ENCODE results near the gene NBPF3. TPM values are rescaled to one million over a fixed set of nuclear protein-coding genes. Genes with fewer than 3 reads are reported as not detected.
A peak's percentile ranks its signal among the peaks of the same experiment; 100 is the strongest.

The NBPF3 gene
- total RNA-seq, 1 experiment from 2014 or later, result 21.4 TPM

DNA sequence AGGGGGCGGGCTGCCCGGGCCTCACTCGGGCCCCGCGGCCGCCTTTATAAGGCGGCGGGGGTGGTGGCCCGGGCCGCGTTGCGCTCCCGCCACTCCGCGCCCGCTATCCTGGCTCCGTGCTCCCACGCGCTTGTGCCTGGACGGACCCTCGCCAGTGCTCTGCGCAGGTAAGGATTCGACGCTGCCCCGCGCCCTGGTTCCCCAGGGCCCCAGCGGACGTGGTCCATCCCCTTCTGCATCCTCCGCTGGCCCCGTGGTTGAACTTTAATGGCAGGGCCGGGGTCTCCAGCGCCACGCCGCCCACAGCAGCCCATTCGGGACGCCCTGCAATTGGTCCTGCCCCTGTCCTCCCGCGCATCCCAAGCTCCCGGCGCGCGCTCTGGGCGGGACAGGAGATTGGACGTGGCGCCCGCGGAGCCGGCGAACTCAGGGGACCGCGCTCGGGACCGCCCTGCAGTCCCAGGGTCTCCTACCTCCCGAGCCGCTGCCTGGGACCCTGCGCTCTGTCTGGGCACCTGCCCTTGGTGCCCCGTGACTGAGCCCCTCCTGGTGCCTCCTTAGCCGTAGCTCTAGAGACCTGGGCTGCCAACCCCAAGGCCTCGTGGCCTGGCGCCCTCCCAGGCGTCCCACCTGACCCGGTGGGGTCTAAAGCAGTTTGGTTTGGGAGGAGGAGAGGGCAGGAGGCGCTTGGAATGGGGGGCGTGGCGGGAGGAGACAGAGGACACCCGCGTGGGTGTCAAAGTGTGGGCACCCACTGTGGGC is 69.6 kb downstream of the NBPF3 start, which contains the start of gene ALPL:
Gene ALPL, plus strand, starts transcription at position 73 of the 762 bp plus-strand sequence. CDS start 44,659 bp downstream, outside the sequence.
- H3K4me1 Mint-ChIP-seq, result peaks cover 35% of the 10 kb centered on the region

More for the DNA sequence above, 69.6 kb downstream of the NBPF3 start, which contains the start of gene ALPL:
- peak; percentile 50 for DNase-seq (ENCODE audit: low spot score)
- H3K36me3 Mint-ChIP-seq, result peaks cover 3% of the 10 kb centered on the region; the same call in 1 of the 2 replicates
- CTCF ChIA-PET, result interaction anchor here (0.9 to 6.0 kb wide), 21 partner anchors 9 to 254 kb away, joined by 3 to 62 read pairs (median 6); no protein-coding TSS in a partner anchor
- H3K9me3 Mint-ChIP-seq, result no peaks in the 10 kb centered on the region
- TF ChIP-seq, protein P1, sequence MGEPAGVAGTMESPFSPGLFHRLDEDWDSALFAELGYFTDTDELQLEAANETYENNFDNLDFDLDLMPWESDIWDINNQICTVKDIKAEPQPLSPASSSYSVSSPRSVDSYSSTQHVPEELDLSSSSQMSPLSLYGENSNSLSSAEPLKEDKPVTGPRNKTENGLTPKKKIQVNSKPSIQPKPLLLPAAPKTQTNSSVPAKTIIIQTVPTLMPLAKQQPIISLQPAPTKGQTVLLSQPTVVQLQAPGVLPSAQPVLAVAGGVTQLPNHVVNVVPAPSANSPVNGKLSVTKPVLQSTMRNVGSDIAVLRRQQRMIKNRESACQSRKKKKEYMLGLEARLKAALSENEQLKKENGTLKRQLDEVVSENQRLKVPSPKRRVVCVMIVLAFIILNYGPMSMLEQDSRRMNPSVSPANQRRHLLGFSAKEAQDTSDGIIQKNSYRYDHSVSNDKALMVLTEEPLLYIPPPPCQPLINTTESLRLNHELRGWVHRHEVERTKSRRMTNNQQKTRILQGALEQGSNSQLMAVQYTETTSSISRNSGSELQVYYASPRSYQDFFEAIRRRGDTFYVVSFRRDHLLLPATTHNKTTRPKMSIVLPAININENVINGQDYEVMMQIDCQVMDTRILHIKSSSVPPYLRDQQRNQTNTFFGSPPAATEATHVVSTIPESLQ (CRISPR knock-in tag; IDR thresholded peaks at IDR 0.05), result no peak
- TF ChIP-seq, protein P2, sequence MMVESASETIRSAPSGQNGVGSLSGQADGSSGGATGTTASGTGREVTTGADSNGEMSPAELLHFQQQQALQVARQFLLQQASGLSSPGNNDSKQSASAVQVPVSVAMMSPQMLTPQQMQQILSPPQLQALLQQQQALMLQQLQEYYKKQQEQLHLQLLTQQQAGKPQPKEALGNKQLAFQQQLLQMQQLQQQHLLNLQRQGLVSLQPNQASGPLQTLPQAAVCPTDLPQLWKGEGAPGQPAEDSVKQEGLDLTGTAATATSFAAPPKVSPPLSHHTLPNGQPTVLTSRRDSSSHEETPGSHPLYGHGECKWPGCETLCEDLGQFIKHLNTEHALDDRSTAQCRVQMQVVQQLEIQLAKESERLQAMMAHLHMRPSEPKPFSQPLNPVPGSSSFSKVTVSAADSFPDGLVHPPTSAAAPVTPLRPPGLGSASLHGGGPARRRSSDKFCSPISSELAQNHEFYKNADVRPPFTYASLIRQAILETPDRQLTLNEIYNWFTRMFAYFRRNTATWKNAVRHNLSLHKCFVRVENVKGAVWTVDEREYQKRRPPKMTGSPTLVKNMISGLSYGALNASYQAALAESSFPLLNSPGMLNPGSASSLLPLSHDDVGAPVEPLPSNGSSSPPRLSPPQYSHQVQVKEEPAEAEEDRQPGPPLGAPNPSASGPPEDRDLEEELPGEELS (CRISPR knock-in tag; IDR thresholded peaks at IDR 0.05), result no peak; the same call in 1 of the 2 replicates
- TF ChIP-seq, protein P3, sequence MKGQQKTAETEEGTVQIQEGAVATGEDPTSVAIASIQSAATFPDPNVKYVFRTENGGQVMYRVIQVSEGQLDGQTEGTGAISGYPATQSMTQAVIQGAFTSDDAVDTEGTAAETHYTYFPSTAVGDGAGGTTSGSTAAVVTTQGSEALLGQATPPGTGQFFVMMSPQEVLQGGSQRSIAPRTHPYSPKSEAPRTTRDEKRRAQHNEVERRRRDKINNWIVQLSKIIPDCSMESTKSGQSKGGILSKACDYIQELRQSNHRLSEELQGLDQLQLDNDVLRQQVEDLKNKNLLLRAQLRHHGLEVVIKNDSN (CRISPR knock-in tag; IDR thresholded peaks at IDR 0.05), result peak; percentile 35; the same call in 1 of the 2 replicates
- TF ChIP-seq, protein P4, sequence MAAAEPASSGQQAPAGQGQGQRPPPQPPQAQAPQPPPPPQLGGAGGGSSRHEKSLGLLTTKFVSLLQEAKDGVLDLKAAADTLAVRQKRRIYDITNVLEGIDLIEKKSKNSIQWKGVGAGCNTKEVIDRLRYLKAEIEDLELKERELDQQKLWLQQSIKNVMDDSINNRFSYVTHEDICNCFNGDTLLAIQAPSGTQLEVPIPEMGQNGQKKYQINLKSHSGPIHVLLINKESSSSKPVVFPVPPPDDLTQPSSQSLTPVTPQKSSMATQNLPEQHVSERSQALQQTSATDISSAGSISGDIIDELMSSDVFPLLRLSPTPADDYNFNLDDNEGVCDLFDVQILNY (CRISPR knock-in tag; IDR thresholded peaks at IDR 0.05), result 0 out of 2 replicates have a peak, but pooled peaks have one; percentile 65
- 0 out of 2 replicates have a peak, but pooled peaks have one; percentile 53 for TF ChIP-seq TP53 (CRISPR knock-in tag; IDR thresholded peaks at IDR 0.05)
- peak; percentile 49; the same call in 1 of the 2 replicates for TF ChIP-seq KAT7 (CRISPR knock-in tag; IDR thresholded peaks at IDR 0.05; ENCODE audit: borderline replicate concordance)
- no peak for TF ChIP-seq RORB (CRISPR knock-in tag; IDR thresholded peaks at IDR 0.05)
- 0 out of 2 replicates have a peak, but pooled peaks have one; percentile 44 for TF ChIP-seq ESRRA (CRISPR knock-in tag; IDR thresholded peaks at IDR 0.05; ENCODE audit: borderline replicate concordance)
- TF ChIP-seq GRHL2 (CRISPR knock-in tag; IDR thresholded peaks at IDR 0.05; ENCODE audit: insufficient replicate concordance, severe bottlenecking), result no peak
- TF ChIP-seq, protein P5, sequence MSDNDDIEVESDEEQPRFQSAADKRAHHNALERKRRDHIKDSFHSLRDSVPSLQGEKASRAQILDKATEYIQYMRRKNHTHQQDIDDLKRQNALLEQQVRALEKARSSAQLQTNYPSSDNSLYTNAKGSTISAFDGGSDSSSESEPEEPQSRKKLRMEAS (CRISPR knock-in tag; IDR thresholded peaks at IDR 0.05), result peak; percentile 72
- TF ChIP-seq, protein P6, sequence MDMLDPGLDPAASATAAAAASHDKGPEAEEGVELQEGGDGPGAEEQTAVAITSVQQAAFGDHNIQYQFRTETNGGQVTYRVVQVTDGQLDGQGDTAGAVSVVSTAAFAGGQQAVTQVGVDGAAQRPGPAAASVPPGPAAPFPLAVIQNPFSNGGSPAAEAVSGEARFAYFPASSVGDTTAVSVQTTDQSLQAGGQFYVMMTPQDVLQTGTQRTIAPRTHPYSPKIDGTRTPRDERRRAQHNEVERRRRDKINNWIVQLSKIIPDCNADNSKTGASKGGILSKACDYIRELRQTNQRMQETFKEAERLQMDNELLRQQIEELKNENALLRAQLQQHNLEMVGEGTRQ (CRISPR knock-in tag; IDR thresholded peaks at IDR 0.05), result peak; percentile 41; the same call in 1 of the 2 replicates
- TF ChIP-seq FOXK1 (CRISPR knock-in tag; IDR thresholded peaks at IDR 0.05), result 0 out of 2 replicates have a peak, but pooled peaks have one; percentile 13
- TF ChIP-seq, protein P7, sequence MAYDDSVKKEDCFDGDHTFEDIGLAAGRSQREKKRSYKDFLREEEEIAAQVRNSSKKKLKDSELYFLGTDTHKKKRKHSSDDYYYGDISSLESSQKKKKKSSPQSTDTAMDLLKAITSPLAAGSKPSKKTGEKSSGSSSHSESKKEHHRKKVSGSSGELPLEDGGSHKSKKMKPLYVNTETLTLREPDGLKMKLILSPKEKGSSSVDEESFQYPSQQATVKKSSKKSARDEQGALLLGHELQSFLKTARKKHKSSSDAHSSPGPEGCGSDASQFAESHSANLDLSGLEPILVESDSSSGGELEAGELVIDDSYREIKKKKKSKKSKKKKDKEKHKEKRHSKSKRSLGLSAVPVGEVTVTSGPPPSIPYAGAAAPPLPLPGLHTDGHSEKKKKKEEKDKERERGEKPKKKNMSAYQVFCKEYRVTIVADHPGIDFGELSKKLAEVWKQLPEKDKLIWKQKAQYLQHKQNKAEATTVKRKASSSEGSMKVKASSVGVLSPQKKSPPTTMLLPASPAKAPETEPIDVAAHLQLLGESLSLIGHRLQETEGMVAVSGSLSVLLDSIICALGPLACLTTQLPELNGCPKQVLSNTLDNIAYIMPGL (CRISPR knock-in tag; IDR thresholded peaks at IDR 0.05), result peak; percentile 80; the same call in 1 of the 2 replicates
- TF ChIP-seq ZNF219 (CRISPR knock-in tag; IDR thresholded peaks at IDR 0.05; ENCODE audit: borderline replicate concordance), result no peak
- TF ChIP-seq NR3C1 (CRISPR knock-in tag; conservative IDR thresholded peaks at IDR 0.05; ENCODE audit: low read depth), result no peak
- TF ChIP-seq FOXP1 (CRISPR knock-in tag; IDR thresholded peaks at IDR 0.05; ENCODE audit: borderline replicate concordance), result peak; percentile 55
- no peak for TF ChIP-seq MYBL2 (CRISPR knock-in tag; IDR thresholded peaks at IDR 0.05)
- TF ChIP-seq TEAD1 (CRISPR knock-in tag; IDR thresholded peaks at IDR 0.05), result 0 out of 2 replicates have a peak, but pooled peaks have one; percentile 15
- TF ChIP-seq, protein P8, sequence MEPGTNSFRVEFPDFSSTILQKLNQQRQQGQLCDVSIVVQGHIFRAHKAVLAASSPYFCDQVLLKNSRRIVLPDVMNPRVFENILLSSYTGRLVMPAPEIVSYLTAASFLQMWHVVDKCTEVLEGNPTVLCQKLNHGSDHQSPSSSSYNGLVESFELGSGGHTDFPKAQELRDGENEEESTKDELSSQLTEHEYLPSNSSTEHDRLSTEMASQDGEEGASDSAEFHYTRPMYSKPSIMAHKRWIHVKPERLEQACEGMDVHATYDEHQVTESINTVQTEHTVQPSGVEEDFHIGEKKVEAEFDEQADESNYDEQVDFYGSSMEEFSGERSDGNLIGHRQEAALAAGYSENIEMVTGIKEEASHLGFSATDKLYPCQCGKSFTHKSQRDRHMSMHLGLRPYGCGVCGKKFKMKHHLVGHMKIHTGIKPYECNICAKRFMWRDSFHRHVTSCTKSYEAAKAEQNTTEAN (CRISPR knock-in tag; IDR thresholded peaks at IDR 0.05), result no peak
- TF ChIP-seq CREM (CRISPR knock-in tag; IDR thresholded peaks at IDR 0.05), result no peak
- TF ChIP-seq TCF7 (CRISPR knock-in tag; IDR thresholded peaks at IDR 0.05; ENCODE audit: low read depth), result no peak
- TF ChIP-seq, protein P9, sequence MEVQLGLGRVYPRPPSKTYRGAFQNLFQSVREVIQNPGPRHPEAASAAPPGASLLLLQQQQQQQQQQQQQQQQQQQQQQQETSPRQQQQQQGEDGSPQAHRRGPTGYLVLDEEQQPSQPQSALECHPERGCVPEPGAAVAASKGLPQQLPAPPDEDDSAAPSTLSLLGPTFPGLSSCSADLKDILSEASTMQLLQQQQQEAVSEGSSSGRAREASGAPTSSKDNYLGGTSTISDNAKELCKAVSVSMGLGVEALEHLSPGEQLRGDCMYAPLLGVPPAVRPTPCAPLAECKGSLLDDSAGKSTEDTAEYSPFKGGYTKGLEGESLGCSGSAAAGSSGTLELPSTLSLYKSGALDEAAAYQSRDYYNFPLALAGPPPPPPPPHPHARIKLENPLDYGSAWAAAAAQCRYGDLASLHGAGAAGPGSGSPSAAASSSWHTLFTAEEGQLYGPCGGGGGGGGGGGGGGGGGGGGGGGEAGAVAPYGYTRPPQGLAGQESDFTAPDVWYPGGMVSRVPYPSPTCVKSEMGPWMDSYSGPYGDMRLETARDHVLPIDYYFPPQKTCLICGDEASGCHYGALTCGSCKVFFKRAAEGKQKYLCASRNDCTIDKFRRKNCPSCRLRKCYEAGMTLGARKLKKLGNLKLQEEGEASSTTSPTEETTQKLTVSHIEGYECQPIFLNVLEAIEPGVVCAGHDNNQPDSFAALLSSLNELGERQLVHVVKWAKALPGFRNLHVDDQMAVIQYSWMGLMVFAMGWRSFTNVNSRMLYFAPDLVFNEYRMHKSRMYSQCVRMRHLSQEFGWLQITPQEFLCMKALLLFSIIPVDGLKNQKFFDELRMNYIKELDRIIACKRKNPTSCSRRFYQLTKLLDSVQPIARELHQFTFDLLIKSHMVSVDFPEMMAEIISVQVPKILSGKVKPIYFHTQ (CRISPR knock-in tag; IDR thresholded peaks at IDR 0.05), result no peak
- peaks cover 21% of the 10 kb centered on the region for H3K27me3 Mint-ChIP-seq (ENCODE audit: low read depth)
- peak; percentile 29 for ATAC-seq
- peak within 1 kb of the TSS; percentile 69 for H3K4me3 Mint-ChIP-seq
- POLR2A ChIA-PET, result interaction anchor here (1.5 kb wide), 1 partner anchor 23 kb away, joined by 4 read pairs; no protein-coding TSS in a partner anchor
- H3K27ac Mint-ChIP-seq, result peak within 1 kb of the TSS; percentile 86

Measured in WTC11 (cell line).